Caco-2 (cell line): ENCODE results near the gene CDH19. TPM values are rescaled to one million over a fixed set of nuclear protein-coding genes. Genes with fewer than 3 reads are reported as not detected.

ENCODE experiments used
- BruUV-seq: library from RNA; stranded (reverse); fragments of 400-500 nt; replicated peaks from 2 replicates; lab custom pipeline; 2021; lab: Mats Ljungman, UMichigan
- CTCF ChIA-PET: fragments of 300-600 bp; sonication (Branson Sonifier 250); formaldehyde crosslinking; loops from one replicate; lab custom pipeline; 2022; ENCODE audit warnings: antibody characterized with exemption; lab: Charles Lee
- POLR2A ChIA-PET: fragments of 300-600 bp; sonication (Branson Sonifier 250); formaldehyde crosslinking; loops from one replicate; lab custom pipeline; 2022; ENCODE audit warnings: antibody characterized with exemption; lab: Charles Lee
- DNase-seq, 2 experiments: peaks; one replicate each; pipeline versions ENCODE4 v3.0.0 to v3.0.0-alpha.2; 2020 to 2022
- H3K27me3 ChIP-seq: replicated peaks from 2 replicates; pipeline ENCODE4 v1.6.0; 2011; ENCODE audit warnings: low read length; ENCODE audit not compliant: control insufficient read depth, insufficient read depth
- H3K36me3 ChIP-seq: 2 replicates; pipeline ENCODE4 v1.5.1; 2011; ENCODE audit warnings: low read length; ENCODE audit not compliant: control insufficient read depth, insufficient read depth
- H3K4me1 ChIP-seq: fragments of 250-450 bp; sonication (Bioruptor Pico); 2 replicates; pipeline ENCODE4 v1.5.1; 2020; ENCODE audit warnings: mild to moderate bottlenecking
- H3K4me3 ChIP-seq: 2 replicates; pipeline ENCODE4 v1.5.1; 2011; ENCODE audit warnings: low read depth, mild to moderate bottlenecking, control low read depth, low read length
- H3K9me3 ChIP-seq: fragments of 250-450 bp; sonication (Bioruptor Pico); 2 replicates; pipeline ENCODE4 v1.5.1; 2020; ENCODE audit warnings: mild to moderate bottlenecking, moderate library complexity
- H3K27ac Mint-ChIP-seq: one replicate; pipeline ENCODE4 v1.8.0; 2022; ENCODE audit warnings: mixed read lengths; ENCODE audit not compliant: unreplicated experiment
- H3K27me3 Mint-ChIP-seq: one replicate; pipeline ENCODE4 v1.8.0; 2022; ENCODE audit warnings: mixed read lengths; ENCODE audit not compliant: insufficient read depth, unreplicated experiment
- H3K36me3 Mint-ChIP-seq: one replicate; pipeline ENCODE4 v1.8.0; 2022; ENCODE audit warnings: mild to moderate bottlenecking, mixed read lengths; ENCODE audit not compliant: insufficient read depth, unreplicated experiment
- H3K4me1 Mint-ChIP-seq: one replicate; pipeline ENCODE4 v1.8.0; 2022; ENCODE audit warnings: low read depth, mixed read lengths; ENCODE audit not compliant: unreplicated experiment
- H3K4me3 Mint-ChIP-seq: one replicate; pipeline ENCODE4 v1.8.0; 2022; ENCODE audit warnings: mild to moderate bottlenecking, moderate library complexity, mixed read lengths; ENCODE audit not compliant: unreplicated experiment
- H3K9me3 Mint-ChIP-seq: one replicate; pipeline ENCODE4 v1.8.0; 2022; ENCODE audit warnings: mixed read lengths; ENCODE audit not compliant: unreplicated experiment
- CTCF ChIP-seq, 2 experiments: fragments of 200-600 bp in 1 of 2; IDR thresholded peaks; 1 replicate in 1 of 2; 2 replicates in 1 of 2; pipeline versions ENCODE4 v1.5.1 to v1.8.0; 2011 to 2022; ENCODE audit warnings: antibody characterized with exemption in 1 of 2, control low read depth in 1 of 2, inconsistent platforms in 1 of 2, low read depth in 1 of 2, low read length in 1 of 2, mild to moderate bottlenecking in 1 of 2, moderate library complexity in 1 of 2; ENCODE audit not compliant: insufficient read depth in 1 of 2, severe bottlenecking in 1 of 2, unreplicated experiment in 1 of 2
- intact Hi-C: fragments of 100-400 bp; cut with micrococcal nuclease; formaldehyde crosslinking; loops from one replicate; pipeline ENCODE4 v1.10.0; 2022; ENCODE audit not compliant: unreplicated experiment
- total RNA-seq: library from RNA; stranded (reverse); gene quantifications from 2 replicates; pipeline ENCODE4 v1.2.3, GENCODE V29; 2022

The CDH19 gene
- total RNA-seq, 1 experiment from 2014 or later = not detected

- H3K36me3 ChIP-seq = no peaks in the 10 kb centered on the region
- no TSS peak for BruUV-seq
- Mint-ChIP-seq H3K4me1 (no peaks in the 10 kb centered on the region), H3K27me3 (no peaks in the 10 kb centered on the region), H3K27ac (no peak overlapping the region), H3K36me3 (no peaks in the 10 kb centered on the region), H3K9me3 (no peaks in the 10 kb centered on the region), H3K4me3 (no peak overlapping the region)
- CTCF ChIA-PET = no interaction called here
- H3K4me1 ChIP-seq = no peaks in the 10 kb centered on the region
- POLR2A ChIA-PET = no interaction called here
- H3K4me3 ChIP-seq = no peak overlapping the region
- H3K9me3 ChIP-seq = no peaks in the 10 kb centered on the region
- TF ChIP-seq CTCF (IDR thresholded peaks at IDR 0.05; ENCODE audit: insufficient read depth in 1 of 2, low read depth in 1 of 2, low read length in 1 of 2, severe bottlenecking in 1 of 2, unreplicated experiment in 1 of 2) = no peak
- DNase-seq = no peak
- no peaks in the 10 kb centered on the region for H3K27me3 ChIP-seq
- intact Hi-C loops = no loop called here
These were observed 2.2 kb downstream of the CDH19 start for GRCh38 chr18:66601649-66602048.

GRCh38 chr18:66599190-66599589 is 4.7 kb downstream of the CDH19 start:
- ChIA-PET POLR2A (no interaction called here), CTCF (no interaction called here)
- BruUV-seq = no TSS peak
- no peaks in the 10 kb centered on the region for H3K4me1 Mint-ChIP-seq
- Histone ChIP-seq H3K4me3 (no peak overlapping the region), H3K4me1 (no peaks in the 10 kb centered on the region), H3K27me3 (no peaks in the 10 kb centered on the region), H3K36me3 (no peaks in the 10 kb centered on the region), H3K9me3 (no peaks in the 10 kb centered on the region)
- H3K27ac Mint-ChIP-seq = no peak overlapping the region
- DNase-seq = no peak
- no peaks in the 10 kb centered on the region for H3K9me3 Mint-ChIP-seq
- intact Hi-C loops = no loop called here
- no peaks in the 10 kb centered on the region for H3K36me3 Mint-ChIP-seq
- H3K4me3 Mint-ChIP-seq = no peak overlapping the region
- no peak for TF ChIP-seq CTCF (IDR thresholded peaks at IDR 0.05; ENCODE audit: insufficient read depth in 1 of 2, low read depth in 1 of 2, low read length in 1 of 2, severe bottlenecking in 1 of 2, unreplicated experiment in 1 of 2)
- H3K27me3 Mint-ChIP-seq = no peaks in the 10 kb centered on the region

- CTCF ChIA-PET = no interaction called here
- POLR2A ChIA-PET = no interaction called here
- no peaks in the 10 kb centered on the region for H3K4me1 Mint-ChIP-seq
- H3K27ac Mint-ChIP-seq = no peak overlapping the region
- no peak for DNase-seq
- no peaks in the 10 kb centered on the region for H3K36me3 Mint-ChIP-seq
- Histone ChIP-seq H3K27me3 (no peaks in the 10 kb centered on the region), H3K4me1 (no peaks in the 10 kb centered on the region), H3K4me3 (no peak overlapping the region), H3K36me3 (no peaks in the 10 kb centered on the region), H3K9me3 (no peaks in the 10 kb centered on the region)
- intact Hi-C loops = no loop called here
- H3K4me3 Mint-ChIP-seq = no peak overlapping the region
- H3K9me3 Mint-ChIP-seq = no peaks in the 10 kb centered on the region
- no peak for TF ChIP-seq CTCF (IDR thresholded peaks at IDR 0.05; ENCODE audit: insufficient read depth in 1 of 2, low read depth in 1 of 2, low read length in 1 of 2, severe bottlenecking in 1 of 2, unreplicated experiment in 1 of 2)
- H3K27me3 Mint-ChIP-seq = no peaks in the 10 kb centered on the region
- no TSS peak for BruUV-seq
These were observed 16.5 kb downstream of the CDH19 start for GRCh38 chr18:66587430-66587829.
